GM18499 (cell line): ENCODE measurements around the gene MYCBP.

Experiments used
- ATAC-seq: cut with Tn5 transposase; IDR thresholded peaks from one replicate; pipeline ENCODE4 v1.9.1; 2021; ENCODE audit warnings: moderate number of reproducible peaks; ENCODE audit not compliant: insufficient read depth, unreplicated experiment

Gene MYCBP

DNA sequence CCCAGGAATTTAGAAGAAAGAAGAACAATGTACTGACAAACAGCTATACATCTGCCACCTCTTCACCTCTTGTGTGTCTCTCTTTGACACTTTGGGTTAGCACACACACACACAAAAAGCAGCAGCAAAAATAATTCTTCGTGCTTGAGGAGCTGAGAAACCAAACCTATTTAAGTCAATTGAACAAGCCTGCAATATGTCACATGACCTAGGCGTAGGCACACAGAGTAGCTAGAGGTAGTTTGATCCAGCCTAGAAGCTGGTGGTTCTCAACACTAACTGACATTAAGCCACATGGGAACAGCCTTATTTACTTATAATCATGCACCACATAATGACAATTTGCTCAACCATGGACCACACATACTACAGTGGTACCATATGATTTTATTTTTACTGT lies 45.8 kb downstream of the MYCBP start:
- ATAC-seq, result no peak

DNA sequence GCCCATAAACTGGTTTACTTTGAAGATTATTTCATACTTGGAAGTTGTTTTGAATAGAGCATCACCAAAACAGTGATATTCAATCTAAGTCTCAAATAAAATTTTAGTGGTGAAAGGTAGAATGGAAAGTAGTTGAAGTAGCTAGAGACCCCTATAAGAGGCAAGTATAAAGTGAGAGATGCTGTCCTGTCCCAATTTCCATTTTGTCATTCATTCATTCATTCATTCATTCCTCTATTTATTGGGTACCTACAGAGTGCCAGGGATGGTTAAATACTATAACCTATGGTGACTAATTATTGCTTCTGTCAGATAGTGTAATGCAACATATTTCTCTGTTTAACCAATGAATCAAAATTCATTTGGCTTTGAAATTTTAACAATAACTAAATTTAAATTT lies 46.3 kb downstream of the MYCBP start:
- ATAC-seq, result no peak

GRCh38 chr1:38826262-38826661 lies 46.9 kb downstream of the MYCBP start:
- ATAC-seq, result no peak

DNA sequence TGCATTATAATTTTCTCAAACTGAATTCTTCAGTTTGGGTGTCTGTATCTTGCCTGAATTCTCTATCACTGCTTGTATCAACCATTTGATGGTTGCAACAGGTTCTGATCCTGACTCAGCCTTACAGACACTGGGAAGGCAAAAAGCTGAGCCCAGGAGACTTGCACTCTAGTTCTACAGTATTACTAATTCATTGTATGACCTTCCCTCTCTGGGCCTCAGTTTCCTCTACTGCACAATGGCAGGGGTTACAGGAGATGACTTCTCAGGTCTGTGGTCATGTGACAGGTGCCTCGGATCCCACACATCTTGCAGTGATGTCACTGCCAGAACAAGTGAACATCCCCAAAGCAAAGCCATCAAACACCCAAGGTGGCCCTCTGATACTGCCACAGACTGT lies 52.3 kb downstream of the MYCBP start:
- ATAC-seq, result no peak

DNA sequence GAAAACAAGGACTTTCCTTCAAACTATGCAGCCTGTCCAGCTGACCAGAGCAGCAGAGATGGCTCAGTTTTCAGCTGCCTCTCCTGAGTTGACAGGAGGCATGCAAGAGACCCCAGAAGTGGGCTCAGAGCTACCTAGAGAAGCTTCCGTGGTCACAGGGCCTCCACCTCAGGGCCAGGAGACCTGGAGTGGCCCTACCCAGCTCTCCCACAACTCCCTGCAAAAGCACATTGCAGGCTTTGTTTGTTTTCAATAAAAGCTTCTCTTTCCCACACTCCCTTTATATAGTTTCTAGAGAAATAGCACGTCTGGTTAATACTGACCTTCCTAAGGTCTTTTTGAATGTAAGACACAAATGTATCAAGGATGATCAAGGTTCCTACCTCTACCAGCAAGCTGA lies 53.6 kb downstream of the MYCBP start:
- no peak for ATAC-seq

GRCh38 chr1:38819040-38819439 lies 54.1 kb downstream of the MYCBP start:
- no peak for ATAC-seq

DNA sequence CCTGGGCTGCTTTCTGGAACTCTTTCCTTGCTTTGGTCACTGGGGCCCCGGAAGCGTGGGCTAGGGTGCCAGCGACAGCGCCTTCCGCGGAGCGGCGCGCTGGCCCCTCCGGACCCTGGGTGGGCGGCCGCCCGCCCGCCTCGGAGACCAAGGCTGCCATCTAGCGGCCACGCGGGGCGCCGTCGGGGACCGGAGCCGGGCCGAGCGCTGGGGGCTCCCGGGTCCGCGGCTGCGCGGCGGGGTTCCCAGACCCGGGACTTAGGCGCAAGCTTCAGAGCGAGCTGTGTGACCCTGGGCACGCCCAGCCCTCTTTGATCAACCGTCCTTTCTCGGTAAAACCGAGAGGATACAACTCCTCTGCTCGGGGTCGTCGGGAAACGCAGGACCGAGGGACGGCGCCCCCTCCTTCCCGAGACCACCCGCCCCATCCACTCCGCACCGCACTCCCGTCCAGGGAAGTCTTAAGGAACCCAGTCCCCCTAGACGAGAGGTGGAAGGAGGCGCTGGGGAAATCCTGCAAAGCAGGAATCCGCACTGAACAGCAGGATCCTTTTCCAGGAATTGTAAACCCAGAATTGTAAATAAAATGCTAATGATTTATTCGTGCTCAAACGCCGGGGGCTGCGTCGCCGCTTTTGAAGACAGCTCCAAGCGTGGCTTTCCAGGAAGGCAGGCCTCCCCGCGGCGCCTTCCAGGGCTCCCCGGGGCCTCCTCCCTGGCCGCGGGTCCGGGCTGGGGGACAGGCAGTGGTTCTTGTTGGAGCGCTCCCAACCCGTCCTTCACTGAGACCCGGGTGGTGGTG lies 54.8 kb downstream of the MYCBP start:
- ATAC-seq, result no peak

DNA sequence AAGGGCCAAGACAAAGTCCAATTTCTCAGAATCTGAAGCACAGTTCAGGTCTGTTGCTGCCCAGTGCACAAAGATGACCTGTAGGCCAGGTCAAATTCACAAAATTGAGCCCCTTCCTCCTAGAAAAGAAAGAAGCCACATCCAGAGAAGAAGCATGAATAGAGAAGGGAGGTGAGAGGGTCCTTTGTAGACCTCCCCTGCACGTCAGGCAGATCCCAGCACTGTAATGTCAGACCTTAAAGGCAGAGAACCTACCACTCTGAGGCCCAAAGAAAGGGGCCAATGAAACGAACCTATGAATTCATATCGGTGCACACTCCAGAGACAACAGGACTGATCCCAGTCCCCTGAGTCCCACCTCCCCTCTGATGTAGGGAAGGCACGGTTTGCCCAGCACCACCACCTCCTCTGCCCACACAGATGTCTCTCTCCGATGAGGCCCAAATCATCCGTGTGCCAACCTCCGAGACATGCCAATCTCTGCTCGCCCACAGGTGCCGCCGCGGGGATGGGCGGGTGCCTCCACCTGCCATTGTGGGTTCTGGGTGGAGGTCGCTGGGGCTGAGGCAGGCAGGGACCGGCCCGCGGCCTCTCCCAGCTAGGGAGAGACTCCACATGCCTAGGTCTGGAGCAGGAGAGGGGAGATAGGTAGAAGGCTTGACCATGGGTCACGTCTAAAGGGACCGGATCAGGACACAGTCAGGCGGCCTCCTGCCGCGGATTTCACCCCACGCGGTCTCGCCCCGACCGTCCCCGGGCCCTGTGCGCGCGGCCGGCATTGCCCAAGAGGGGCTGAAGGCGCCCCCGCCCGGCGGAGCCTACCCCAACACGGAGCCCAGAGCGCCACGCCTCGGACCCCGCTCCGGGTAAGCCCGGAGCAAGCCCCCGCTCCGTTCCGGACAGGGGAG lies 55.6 kb downstream of the MYCBP start:
- no peak for ATAC-seq

GRCh38 chr1:38815903-38816627 lies 57.1 kb downstream of the MYCBP start:
- ATAC-seq, result peak; percentile 54

GRCh38 chr1:38814984-38815464 lies 58.1 kb downstream of the MYCBP start:
- no peak for ATAC-seq

- no peak for ATAC-seq
These were observed 58.6 kb downstream of the MYCBP start for GRCh38 chr1:38814444-38814983.

- no peak for ATAC-seq
These were observed 60.2 kb downstream of the MYCBP start for GRCh38 chr1:38812981-38813380.
